GM04503 (cell line): ENCODE results near the gene IQSEC3.
"Not testable (repeated sequence)": the region's sequence is repeated elsewhere in the genome, so short reads cannot be mapped to it uniquely, and the experiment has no call there.

ENCODE experiments used
- DNase-seq: peaks from one replicate; pipeline ENCODE4 v3.0.0-alpha.2; 2012; ENCODE audit warnings: low read depth

The IQSEC3 gene

GRCh38 chr12:52902-53734, 13.4 kb upstream of the IQSEC3 start:
- not testable (repeated sequence) for DNase-seq

- DNase-seq = no peak
Measured at GRCh38 chr12:53735-54730, 12.5 kb upstream of the IQSEC3 start.

GRCh38 chr12:54750-55535, 11.6 kb upstream of the IQSEC3 start:
- no peak for DNase-seq

DNA sequence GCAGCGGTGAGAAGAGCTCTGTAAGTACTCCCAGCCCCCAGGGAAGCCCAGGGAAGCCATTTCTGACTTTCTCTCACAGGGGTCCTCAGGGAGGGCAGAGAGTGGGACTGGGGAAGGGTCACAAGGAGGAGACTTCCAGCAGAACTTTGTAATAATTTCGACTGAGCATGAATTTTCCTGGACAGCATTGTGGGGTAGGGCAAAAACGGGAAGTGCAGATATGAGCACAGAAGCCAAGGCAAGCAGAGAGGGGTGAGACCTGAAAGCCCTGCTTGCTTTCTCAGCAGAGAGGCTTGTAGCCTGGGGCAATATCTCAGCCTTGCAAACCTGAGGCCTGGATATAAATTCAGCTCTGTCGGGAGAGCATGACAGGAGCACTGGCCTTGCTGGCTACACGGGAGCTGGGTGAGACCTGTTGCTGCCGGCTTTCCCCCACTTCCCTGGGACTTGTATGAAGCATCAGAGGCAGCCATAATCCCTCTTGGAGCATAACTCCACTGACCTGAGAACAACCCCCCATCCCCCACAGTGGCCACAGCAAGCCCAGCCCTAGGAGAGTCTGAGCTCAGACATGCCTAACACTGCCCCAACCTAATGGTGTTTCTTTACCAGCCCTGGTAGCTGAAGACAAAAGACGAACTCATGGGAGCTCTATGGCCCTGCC, 9.8 kb upstream of the IQSEC3 start:
- no peak for DNase-seq

DNA sequence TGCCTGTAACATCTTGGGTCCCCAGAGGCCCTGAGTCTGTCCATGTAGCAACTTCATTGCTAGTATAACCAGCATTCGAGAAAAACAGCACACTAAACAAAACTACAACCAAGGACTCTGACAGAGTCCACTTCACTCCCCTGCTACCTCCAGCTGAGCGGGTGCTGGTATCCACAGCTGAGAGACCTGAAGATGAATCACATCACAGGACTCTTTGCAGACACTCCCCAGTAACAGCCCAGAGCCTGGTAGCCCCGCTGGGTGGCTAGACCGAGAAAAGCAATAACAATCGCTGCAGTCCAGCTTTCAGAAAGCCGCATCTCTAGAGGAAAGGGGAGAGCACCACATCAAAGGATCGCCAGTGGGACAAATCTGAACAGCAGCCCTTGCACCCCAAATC, 9.0 kb upstream of the IQSEC3 start:
- no peak for DNase-seq

DNA sequence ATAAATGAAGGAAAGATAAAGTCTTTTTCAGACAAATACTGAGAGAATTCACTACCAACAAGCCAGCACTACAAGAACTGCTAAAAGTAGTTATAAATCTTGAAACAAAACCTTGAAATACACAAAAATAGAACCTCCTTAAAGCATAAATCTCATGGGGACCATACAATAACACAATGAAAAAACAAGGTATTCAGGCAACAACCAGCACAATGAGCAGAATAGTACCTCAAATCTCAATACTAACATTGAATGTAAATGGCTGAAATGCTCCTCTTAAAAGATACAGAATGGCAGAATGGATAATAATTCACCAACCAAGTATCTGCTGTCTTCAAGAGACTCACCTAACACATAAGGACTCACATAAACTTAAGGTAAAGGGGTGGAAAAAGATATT, 7.7 kb upstream of the IQSEC3 start:
- DNase-seq = no peak

- DNase-seq = not testable (repeated sequence)
Measured at GRCh38 chr12:61845-62244, 4.7 kb upstream of the IQSEC3 start.

DNA sequence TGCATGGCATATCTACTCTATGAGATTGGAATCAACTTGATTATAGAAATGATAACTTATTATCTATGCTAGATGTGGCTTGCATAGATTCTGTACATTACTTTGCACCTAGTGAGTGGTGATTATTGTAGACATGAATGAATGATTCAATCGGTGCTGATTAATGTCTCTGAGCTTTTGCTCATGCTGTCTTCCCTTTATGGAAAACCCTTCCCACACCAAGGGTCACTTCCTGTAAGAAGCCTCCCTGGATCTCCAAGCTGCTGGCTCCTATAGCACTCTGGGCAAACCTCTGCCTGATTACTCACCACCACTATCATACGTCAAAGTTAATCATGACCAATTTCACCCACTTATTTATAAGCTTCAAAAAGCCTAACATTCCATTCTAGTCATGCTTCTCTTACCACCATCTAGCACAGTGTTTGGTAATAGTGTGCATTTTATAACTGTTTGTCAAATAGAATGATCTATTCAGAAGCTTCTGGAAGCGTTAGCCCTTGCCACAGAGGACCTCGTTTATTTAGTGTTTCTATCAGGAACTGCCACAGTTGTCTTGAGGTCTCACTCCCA, 990 bp upstream of the IQSEC3 start:
- peak; percentile 26 for DNase-seq

- not testable (repeated sequence) for DNase-seq
Measured at GRCh38 chr12:66782-67504, 376 bp downstream of the IQSEC3 start.

DNA sequence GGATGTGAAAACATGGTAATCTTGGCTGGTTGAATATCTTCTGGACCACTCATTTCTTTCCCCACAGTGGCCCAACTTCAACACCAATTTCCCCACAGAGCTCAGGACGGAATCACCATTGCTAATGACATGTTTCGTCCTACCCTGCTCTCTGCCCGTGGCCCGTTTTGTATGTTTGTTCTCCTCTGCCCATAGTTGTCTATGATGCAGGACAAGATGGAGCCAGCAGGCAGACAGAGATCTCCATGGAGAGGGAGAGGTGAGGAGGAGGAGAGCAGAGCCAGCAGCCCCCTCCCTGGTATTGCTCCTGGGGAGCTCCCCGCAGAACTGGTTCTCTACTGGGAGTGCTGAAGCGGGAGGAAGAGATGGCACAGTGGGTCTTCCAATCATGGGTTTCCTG, 3.1 kb downstream of the IQSEC3 start:
- not testable (repeated sequence) for DNase-seq

GRCh38 chr12:70541-70940, 4.0 kb downstream of the IQSEC3 start:
- DNase-seq = not testable (repeated sequence)

DNA sequence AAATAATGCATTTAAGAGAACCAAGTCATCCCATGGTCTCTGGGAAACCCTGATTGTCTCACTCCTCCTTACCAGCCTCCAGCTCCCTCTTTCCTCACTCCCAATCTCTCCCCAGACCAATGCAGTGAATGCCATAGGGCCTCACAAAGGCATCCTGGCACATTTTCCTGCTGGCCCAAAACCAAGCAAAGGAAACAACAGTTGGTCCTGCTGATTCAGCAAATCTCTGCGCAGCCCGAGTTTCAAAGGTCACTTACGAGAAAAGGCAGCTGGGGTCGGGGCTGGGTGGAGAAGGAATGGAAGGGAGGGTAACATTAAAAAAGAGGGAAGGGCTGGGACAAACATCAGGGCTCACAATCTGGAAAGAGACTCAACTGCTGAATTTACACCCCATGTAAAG, 5.5 kb downstream of the IQSEC3 start:
- DNase-seq = not testable (repeated sequence)

DNA sequence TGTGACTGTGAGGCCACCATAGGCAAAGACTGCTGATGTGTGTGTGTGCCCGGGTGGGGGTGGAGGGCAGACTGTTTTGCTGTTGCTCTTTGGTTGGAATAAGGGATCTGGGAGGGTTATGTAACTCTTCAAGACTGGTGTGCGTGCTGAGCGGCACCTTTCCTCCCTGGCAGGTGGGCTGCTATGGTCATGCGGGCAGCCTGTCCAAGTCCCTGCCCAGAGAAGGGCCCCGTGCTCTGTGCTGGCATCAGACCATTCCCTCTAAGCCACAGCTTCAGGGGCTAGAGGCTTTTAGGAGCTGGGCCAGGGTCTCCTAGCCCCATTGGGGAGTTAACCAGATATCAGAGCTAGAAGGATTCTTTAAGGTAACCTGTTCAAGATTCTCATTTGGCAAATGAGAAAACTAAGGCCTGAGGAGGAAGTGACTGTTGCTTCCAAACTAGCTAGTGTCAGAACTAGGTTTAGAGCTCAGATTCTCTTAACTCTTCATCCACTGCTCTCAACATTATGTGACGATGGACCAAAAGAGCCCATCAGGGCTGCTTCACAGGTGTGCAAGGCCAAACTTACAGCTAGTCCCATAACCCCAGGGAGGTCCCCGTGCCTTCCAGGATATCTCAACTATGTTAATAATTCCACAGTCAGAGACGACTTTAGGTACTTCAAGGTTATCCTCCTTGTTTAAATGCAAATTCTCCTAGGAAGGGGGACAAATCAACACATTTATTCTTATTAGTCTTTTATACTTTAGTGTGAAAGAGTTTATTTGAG, 8.0 kb downstream of the IQSEC3 start:
- DNase-seq = not testable (repeated sequence)

- DNase-seq = not testable (repeated sequence)
Measured at GRCh38 chr12:75541-75940, 9.0 kb downstream of the IQSEC3 start.

GRCh38 chr12:76102-76501, 9.5 kb downstream of the IQSEC3 start:
- not testable (repeated sequence) for DNase-seq

- not testable (repeated sequence) for DNase-seq
Measured at GRCh38 chr12:76551-76950, 10.0 kb downstream of the IQSEC3 start.

DNA sequence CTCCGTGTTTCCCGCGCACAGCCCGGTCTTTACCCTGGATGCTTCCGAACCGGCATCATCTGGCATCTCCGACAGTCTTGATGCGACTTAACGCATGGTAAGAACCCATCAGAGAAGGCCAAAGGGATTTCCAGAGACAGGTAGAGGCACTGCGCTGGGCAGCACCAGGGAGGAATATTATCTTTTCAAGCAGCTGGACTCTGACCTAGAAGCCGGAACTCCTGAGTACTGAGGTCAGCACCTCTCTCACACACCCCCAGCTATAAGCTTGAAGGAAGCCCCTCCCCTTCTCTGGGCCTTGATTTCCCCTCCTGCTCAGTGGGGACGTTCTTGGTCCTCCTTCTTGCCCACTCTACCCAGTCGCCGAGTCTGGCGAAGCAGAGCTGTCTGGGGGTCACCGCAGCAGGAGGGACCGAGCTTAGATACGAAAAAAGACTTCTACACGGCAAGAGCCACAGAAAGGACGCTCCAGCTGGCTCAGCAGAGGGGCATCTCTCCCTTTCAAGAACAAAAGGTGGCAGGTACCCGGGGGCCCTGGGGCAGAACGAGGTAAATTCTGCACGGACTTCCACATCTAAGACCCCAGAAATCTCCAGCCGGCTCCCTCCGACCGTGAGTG, 10.6 kb downstream of the IQSEC3 start:
- not testable (repeated sequence) for DNase-seq

DNA sequence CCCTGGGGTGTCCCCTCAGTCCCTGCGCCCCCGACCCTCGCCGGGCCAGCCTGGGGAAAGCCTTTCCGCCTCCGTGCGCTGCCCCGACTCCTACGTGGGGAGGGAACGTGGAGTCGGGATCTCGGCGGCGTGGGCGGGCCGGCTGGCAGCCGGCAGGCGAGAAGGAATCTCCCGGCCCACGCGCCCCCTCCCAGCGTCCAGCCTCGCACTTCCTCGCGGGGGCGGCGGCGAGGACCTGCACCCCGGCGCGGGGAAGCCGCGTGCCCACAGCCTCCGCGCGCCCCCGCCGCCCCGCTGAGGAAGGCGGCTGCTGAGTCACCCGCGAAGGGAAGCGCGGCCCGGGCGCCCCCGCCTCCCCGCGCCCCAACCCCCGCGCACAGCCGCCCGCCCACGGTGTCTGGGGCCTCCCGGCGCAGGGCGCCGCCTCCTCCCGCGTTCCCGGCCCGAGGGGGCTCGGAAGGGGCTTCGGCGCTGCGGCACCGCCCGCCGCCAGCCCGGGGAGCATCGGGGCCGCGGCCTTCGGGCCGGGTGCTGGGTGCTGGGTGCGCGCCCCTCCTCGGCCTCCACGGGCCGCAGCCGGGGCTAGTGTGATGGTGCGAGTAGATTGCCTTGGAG, 11.3 kb downstream of the IQSEC3 start:
- DNase-seq = not testable (repeated sequence)

GRCh38 chr12:78981-79380, 12.4 kb downstream of the IQSEC3 start:
- no peak for DNase-seq
